HG03457 (cell line): ENCODE results near the gene TBL1X.
"Not testable (repeated sequence)": the region's sequence is repeated elsewhere in the genome, so short reads cannot be mapped to it uniquely, and the experiment has no call there.

ENCODE experiments used
- ATAC-seq: cut with Tn5 transposase; IDR thresholded peaks from one replicate; pipeline ENCODE4 v1.9.1; 2021; ENCODE audit warnings: moderate number of reproducible peaks; ENCODE audit not compliant: unreplicated experiment

Gene TBL1X

GRCh38 chrX:9533611-9534010, 68.8 kb downstream of the TBL1X start:
- ATAC-seq: no peak

- ATAC-seq: no peak
These were observed 69.8 kb downstream of the TBL1X start for GRCh38 chrX:9534686-9535085.

- no peak for ATAC-seq
These were observed 70.2 kb downstream of the TBL1X start for GRCh38 chrX:9535101-9535500.

- not testable (repeated sequence) for ATAC-seq
These were observed 71.3 kb downstream of the TBL1X start for GRCh38 chrX:9536156-9536555.

GRCh38 chrX:9537781-9538180, 72.9 kb downstream of the TBL1X start:
- no peak for ATAC-seq

GRCh38 chrX:9538544-9539045, 73.7 kb downstream of the TBL1X start:
- ATAC-seq: no peak

- no peak for ATAC-seq
These were observed 74.9 kb downstream of the TBL1X start for GRCh38 chrX:9539605-9540387.

- ATAC-seq: no peak
These were observed 77.4 kb downstream of the TBL1X start for GRCh38 chrX:9542106-9542760.

GRCh38 chrX:9542761-9543111, 77.9 kb downstream of the TBL1X start:
- no peak for ATAC-seq

- ATAC-seq: no peak
These were observed 90.5 kb downstream of the TBL1X start for GRCh38 chrX:9555354-9555753.

GRCh38 chrX:9557091-9557490, 92.2 kb downstream of the TBL1X start:
- no peak for ATAC-seq

GRCh38 chrX:9557521-9557920, 92.7 kb downstream of the TBL1X start:
- no peak for ATAC-seq

GRCh38 chrX:9558615-9559014, 93.8 kb downstream of the TBL1X start:
- no peak for ATAC-seq

GRCh38 chrX:9560219-9560618, 95.4 kb downstream of the TBL1X start:
- no peak for ATAC-seq

GRCh38 chrX:9561199-9561598, 96.3 kb downstream of the TBL1X start:
- ATAC-seq: no peak

GRCh38 chrX:9562851-9563250, 98.0 kb downstream of the TBL1X start:
- no peak for ATAC-seq

GRCh38 chrX:9566150-9566621, 101.3 kb downstream of the TBL1X start:
- no peak for ATAC-seq

GRCh38 chrX:9569876-9570301, 105.0 kb downstream of the TBL1X start:
- ATAC-seq: no peak

- no peak for ATAC-seq
These were observed 108.6 kb downstream of the TBL1X start for GRCh38 chrX:9573282-9574106.

- no peak for ATAC-seq
These were observed 111.2 kb downstream of the TBL1X start for GRCh38 chrX:9576059-9576458.

GRCh38 chrX:9577555-9577954, 112.7 kb downstream of the TBL1X start:
- ATAC-seq: no peak
